Ascending aorta (tissue), 2 donors: Measurements from ENCODE around the gene BNIP3. TPM values are rescaled to one million over a fixed set of nuclear protein-coding genes. Genes with fewer than 3 reads are reported as not detected.

ENCODE experiments used
- DNase-seq, 2 donors: peaks; one replicate each; pipeline ENCODE4 v3.0.0-alpha.2; 2019; ENCODE audit warnings: low spot score in 2 of 2
- H3K27ac ChIP-seq, 2 donors: fragments of 200-600 bp; sonication (generic); one replicate each; pipeline ENCODE4 v1.5.1; 2016 to 2017; ENCODE audit warnings: mild to moderate bottlenecking in 1 of 2
- H3K27me3 ChIP-seq: fragments of 200-600 bp; sonication (generic); one replicate; pipeline ENCODE4 v1.5.1; 2017
- H3K36me3 ChIP-seq, 2 donors: fragments of 200-600 bp; sonication (generic); one replicate each; pipeline ENCODE4 v1.5.1; 2016
- H3K4me1 ChIP-seq, 2 donors: fragments of 200-600 bp; sonication (generic); one replicate each; pipeline ENCODE4 v1.5.1; 2016 to 2017; ENCODE audit warnings: mild to moderate bottlenecking in 1 of 2
- H3K4me3 ChIP-seq, 2 donors: fragments of 200-600 bp; sonication (generic); one replicate each; pipeline ENCODE4 v1.5.1; 2016 to 2017; ENCODE audit warnings: mild to moderate bottlenecking in 1 of 2
- H3K9me3 ChIP-seq, 2 donors: fragments of 200-600 bp; sonication (generic); one replicate each; pipeline ENCODE4 v1.5.1; 2016
- intact Hi-C: fragments of 100-400 bp; cut with DNase I; formaldehyde crosslinking; loops from one replicate; pipeline ENCODE4 v1.15.1; 2023
- total RNA-seq: library from RNA; depleted of rRNA; stranded (reverse); fragments of >200 nt; gene quantifications from one replicate; pipeline ENCODE4 v1.1.0, GENCODE V29; 2016
- TF ChIP-seq, protein P1 (sequence below), 3 experiments: fragments of 200-600 bp in 2 of 3; fragments of 450-650 bp in 1 of 3; sonication (generic) in 2 of 3; IDR thresholded peaks; one replicate each; pipeline ENCODE4 v1.5.1; 2016 to 2019; ENCODE audit warnings: antibody characterized with exemption in 3 of 3, mild to moderate bottlenecking in 1 of 3, moderate library complexity in 1 of 3

BNIP3 gene
- total RNA-seq, 1 donor from 2014 or later, result 18.3 TPM

DNA sequence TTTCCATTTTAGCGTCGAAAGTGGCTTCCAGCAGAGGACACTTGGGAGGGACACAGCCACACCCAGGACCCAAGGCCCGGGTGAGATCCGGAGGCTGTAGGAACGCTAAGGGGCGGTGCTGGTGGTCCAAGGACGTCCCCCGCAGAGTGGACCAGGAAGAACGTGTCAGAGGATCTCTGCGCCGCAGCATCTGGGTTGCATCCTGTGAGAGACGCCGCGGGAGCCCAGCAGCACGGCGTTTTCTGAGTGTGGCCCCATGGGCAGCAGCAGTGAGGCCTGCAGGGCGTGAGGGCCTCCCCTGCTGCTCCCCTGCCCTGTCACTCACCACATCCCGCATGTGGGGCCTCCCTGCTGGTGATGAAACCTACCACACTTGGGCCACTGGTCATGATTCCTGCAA, 40.5 kb upstream of the BNIP3 start:
- Histone ChIP-seq H3K36me3 (no peaks in the 10 kb centered on the region), H3K4me1 (peaks cover 0 to 4% of the 10 kb centered on the region in 2 donors), H3K9me3 (no peaks in the 10 kb centered on the region), H3K4me3 (no peak overlapping the region), H3K27me3 (no peaks in the 10 kb centered on the region), H3K27ac (no peak overlapping the region)
- DNase-seq, result no peak
- TF ChIP-seq, protein P1, sequence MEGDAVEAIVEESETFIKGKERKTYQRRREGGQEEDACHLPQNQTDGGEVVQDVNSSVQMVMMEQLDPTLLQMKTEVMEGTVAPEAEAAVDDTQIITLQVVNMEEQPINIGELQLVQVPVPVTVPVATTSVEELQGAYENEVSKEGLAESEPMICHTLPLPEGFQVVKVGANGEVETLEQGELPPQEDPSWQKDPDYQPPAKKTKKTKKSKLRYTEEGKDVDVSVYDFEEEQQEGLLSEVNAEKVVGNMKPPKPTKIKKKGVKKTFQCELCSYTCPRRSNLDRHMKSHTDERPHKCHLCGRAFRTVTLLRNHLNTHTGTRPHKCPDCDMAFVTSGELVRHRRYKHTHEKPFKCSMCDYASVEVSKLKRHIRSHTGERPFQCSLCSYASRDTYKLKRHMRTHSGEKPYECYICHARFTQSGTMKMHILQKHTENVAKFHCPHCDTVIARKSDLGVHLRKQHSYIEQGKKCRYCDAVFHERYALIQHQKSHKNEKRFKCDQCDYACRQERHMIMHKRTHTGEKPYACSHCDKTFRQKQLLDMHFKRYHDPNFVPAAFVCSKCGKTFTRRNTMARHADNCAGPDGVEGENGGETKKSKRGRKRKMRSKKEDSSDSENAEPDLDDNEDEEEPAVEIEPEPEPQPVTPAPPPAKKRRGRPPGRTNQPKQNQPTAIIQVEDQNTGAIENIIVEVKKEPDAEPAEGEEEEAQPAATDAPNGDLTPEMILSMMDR (IDR thresholded peaks at IDR 0.05), result no peak
- intact Hi-C loops, result no loop called here

DNA sequence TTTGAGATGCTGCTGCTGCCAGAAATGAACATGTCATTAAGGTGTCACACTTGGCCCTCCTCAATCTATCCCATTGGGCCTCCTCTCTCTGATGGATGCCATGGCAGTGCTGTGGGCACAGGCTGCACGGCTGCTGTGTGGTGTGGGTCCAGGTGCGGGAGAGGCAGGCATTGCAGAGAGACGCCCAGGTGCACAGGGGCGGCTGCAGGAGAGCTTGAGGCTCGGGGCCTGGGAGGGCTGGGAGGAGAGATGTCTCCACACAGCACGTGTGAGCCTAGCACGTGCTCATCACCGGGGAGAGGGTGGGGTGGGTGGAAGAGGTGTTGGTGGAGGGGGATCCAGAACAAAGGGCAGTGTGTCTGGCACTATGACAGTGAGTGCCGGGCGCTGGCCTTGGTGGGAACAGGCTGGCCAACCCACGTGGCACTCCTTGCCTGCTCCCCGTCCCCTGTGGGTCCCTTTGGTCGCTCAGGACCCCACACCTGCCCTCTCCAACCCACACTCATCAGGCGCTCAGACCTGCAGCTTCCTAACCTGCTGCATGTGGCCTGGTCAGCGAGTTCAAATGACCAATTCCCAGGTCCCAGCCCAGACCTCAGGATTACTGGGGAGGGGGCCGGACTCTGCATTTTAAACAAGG, 39.9 kb upstream of the BNIP3 start:
- H3K36me3 ChIP-seq, result no peaks in the 10 kb centered on the region
- H3K4me1 ChIP-seq, result peaks cover 0 to 4% of the 10 kb centered on the region in 2 donors
- TF ChIP-seq, protein P1 (IDR thresholded peaks at IDR 0.05), result no peak
- no peak overlapping the region for H3K27ac ChIP-seq
- H3K9me3 ChIP-seq, result no peaks in the 10 kb centered on the region
- intact Hi-C loops, result no loop called here
- no peak for DNase-seq
- H3K4me3 ChIP-seq, result no peak overlapping the region
- H3K27me3 ChIP-seq, result no peaks in the 10 kb centered on the region

DNA sequence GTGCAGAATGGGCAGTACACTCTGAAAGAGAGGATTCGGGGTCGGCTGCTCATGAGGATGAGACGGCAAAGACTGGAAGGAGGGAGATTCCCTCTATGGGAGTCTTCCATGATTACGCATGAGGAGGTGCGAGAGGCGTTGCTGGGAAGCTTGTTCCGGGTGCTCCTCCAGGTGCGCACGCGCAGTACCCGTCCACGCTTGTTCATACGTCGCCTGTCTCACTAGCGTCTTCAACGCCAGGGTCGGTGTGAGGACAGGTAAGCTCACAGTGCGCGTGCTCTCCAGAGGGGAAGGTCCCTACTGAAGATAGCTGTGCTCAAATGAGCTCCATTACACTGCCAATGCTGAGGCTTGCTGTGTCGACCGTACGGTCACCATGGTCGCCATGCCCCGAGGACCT, 39.3 kb upstream of the BNIP3 start:
- peaks cover 0 to 4% of the 10 kb centered on the region in 2 donors for H3K4me1 ChIP-seq
- no peak overlapping the region for H3K4me3 ChIP-seq
- no peak for DNase-seq
- H3K27ac ChIP-seq, result no peak overlapping the region
- H3K36me3 ChIP-seq, result no peaks in the 10 kb centered on the region
- no peaks in the 10 kb centered on the region for H3K9me3 ChIP-seq
- intact Hi-C loops, result no loop called here
- TF ChIP-seq, protein P1 (IDR thresholded peaks at IDR 0.05), result no peak
- H3K27me3 ChIP-seq, result no peaks in the 10 kb centered on the region

DNA sequence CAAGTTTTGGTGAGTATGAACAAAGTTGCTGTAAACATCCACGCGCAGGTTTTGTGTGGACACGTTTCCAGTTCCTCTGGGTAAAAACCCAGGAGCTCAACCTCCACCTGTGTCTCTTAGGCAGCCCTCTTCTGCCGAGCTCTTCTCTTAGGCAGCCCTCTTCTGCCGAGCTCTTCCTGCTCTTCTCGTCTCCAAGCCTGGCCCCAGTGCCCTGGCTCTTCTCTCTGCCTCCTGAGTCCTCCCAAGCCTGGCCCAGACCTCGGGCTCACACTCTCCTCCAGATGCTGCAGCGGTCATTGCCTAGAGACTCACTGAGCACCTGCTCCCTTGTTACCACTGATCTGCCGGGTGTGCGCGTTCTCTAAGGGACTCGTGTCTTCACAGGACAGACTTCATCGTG, 38.7 kb upstream of the BNIP3 start:
- Histone ChIP-seq H3K36me3 (no peaks in the 10 kb centered on the region), H3K9me3 (no peaks in the 10 kb centered on the region), H3K27ac (no peak overlapping the region), H3K27me3 (no peaks in the 10 kb centered on the region), H3K4me1 (peaks cover 0 to 4% of the 10 kb centered on the region in 2 donors), H3K4me3 (no peak overlapping the region)
- DNase-seq, result no peak
- TF ChIP-seq, protein P1 (IDR thresholded peaks at IDR 0.05), result no peak
- intact Hi-C loops, result no loop called here

DNA sequence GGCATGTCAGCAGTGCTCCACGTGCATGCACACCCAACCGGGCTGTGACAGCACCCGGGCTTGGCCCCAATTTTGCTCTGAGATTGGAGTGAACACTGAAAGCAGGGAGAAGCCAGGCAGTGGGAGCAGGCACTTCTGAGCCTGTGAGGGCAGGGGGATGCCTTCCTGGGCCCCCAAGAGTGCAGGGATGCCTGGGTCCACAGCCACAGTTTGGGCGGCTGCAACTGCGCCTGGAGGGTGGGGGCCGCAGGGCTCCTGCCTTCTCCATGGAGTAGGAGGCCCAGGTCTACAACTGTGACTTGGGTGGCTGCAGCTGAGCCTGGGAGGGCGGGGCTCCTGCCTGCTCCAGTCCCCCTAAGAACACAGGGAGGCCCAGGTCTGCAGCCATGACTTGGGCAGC, 37.6 kb upstream of the BNIP3 start:
- H3K27me3 ChIP-seq, result no peaks in the 10 kb centered on the region
- H3K36me3 ChIP-seq, result no peaks in the 10 kb centered on the region
- intact Hi-C loops, result no loop called here
- no peaks in the 10 kb centered on the region for H3K9me3 ChIP-seq
- TF ChIP-seq, protein P1 (IDR thresholded peaks at IDR 0.05), result no peak
- DNase-seq, result no peak
- no peak overlapping the region for H3K4me3 ChIP-seq
- peaks cover 0 to 4% of the 10 kb centered on the region in 2 donors for H3K4me1 ChIP-seq
- no peak overlapping the region for H3K27ac ChIP-seq

DNA sequence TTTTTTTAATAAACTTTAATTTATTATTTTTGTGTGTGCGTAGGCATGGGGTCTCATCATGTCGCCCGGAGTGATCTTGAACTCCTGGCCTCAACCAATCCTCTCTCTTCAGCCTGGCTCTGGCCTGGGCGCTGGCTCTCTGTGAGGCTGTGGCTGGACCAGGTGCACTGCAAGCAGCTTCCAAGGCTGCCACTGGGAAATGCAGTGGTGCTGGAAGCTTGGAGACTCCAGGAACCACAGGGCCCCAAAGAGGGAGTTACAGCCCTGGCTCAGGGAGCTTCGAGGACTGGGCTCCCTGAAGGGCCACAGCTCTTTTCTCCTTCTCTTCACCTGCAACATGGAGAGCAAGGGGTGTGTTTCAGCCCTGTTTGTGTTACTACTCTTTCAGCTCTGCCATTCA, 36.7 kb upstream of the BNIP3 start:
- DNase-seq, result no peak
- intact Hi-C loops, result no loop called here

More for the DNA sequence above, 36.7 kb upstream of the BNIP3 start:
- Histone ChIP-seq H3K27ac (no peak overlapping the region), H3K9me3 (no peaks in the 10 kb centered on the region), H3K4me3 (no peak overlapping the region), H3K36me3 (no peaks in the 10 kb centered on the region), H3K4me1 (peaks cover 0 to 3% of the 10 kb centered on the region in 2 donors), H3K27me3 (no peaks in the 10 kb centered on the region)
- TF ChIP-seq, protein P1 (IDR thresholded peaks at IDR 0.05), result no peak
